Measurements from ENCODE around the gene CADM1.

The CADM1 gene

DNA sequence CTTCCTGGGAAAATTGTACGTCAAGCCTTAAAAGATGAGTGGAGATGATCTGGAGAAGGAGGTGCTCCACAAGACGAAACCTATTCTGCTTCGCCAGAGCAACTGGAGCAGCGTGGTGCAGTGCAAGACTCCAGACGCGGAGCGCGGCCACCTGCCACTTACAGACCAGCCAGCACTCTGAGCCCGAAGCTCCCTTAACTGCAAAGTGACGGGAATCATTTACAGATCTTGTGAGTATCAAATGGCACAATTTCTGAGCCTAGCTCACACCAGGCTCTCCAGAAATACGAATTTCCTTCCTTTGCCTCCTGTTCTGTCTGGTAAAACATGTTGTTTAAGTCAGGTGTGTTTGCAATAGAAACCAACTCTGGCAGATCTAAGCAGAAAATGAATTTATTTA lies 369.3 kb downstream of the CADM1 start:
- DNase-seq: no peak

DNA sequence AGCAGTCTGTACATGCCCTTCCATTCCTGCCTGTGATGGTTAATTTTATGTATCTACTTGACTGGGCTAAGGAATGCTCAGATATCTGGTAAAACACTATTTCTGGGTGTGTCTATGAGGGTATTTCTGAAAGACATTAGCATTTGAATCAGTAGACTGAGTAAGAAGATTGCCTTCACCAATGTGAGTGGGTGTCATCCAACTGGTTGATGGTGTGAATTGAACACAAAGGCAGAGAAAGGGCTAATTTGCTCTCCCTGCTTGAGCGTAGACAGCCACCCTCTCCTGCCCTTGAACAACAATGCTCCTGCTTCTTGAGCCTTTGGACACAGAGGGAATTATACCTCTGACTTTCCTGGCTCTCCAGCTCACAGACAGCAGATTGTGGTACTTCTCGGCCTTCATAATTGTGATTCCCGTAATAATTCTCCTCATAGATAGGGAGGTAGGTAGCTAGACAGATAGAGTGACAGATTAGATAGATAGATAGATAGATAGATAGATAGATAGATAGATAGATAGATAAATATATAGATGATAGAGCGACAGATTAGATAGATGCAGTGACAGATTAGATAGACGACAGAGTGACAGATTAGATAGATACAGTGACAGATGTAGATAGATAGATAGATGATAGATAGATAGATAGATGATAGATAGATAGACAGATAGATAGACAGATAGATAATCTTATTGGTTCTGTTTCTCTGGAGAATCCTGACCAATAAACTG lies 370.6 kb downstream of the CADM1 start:
- no peak for DNase-seq

DNA sequence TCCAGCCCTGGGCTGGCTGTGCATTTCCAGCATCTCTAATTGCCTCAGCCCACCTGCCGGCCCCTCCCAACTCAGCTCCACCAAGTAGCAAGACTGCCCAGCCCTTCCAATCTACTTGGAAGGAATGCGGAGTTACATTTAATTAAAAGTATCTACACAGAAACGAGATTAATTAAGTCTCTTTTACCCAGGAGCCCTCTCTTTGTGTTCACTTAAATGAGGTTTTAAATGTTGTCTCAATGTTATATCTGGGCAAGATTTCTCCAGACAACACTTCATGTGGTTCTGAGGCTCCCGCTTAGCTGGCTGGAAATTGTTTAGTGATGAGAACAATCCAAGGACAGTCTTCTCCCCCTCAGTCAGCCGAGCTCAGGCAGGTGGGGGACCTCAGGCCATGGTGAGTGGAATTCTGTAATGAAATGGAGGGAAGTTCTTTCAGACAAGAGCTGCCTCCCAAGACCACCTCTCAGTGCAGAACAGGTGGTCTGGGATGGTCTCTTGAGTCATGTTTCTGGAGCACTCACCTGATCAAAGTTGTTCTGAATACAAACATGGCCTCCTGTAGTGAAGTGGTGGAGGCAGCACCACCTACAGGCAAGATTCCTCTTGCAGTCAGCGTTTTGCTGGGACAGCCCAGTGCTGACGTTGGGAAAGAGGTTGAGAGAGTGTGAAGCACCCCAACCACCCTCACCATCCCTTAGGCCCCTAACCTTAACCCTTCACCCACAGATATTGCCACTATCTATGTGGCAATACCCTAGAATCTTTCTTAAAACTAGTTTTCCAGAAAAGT lies 371.6 kb downstream of the CADM1 start:
- DNase-seq: no peak

DNA sequence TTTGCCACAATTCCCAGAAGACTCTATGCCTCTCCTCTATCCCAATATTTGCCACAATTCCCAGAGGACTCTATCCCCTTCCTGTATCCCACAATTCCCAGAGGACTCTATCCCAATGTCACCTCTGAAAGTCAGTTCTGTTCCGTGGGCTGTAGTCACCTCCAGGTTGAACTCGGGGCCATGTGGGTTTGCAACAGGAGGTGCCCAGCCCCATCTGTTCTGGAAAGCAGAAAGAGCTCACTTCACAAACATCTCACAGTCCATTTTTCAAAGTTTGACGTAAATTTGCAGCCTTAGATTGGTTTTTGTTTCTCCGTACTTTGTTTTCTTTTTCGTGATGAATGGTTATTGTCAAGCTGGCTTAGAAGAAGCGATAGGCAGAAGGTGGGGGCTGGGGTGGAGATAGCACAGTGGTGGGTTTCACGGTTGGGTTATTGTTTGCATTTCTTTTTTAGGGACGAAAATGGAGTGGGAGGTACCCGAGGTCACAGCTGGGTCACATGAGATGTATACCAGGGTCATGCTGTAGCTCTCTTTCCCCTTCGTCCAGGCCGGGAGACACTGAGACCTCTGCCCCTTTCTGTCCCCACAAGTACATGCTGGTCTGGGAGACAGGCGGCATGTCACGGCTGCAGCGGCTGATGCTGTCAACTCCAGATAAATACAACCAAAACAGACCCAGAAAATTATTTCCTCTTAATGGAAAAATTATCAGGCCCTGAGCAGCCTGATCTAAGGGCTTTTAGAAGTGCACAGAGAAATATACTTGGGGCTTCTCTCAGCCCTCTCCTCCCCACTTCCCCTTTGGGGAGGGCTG lies 374.5 kb downstream of the CADM1 start:
- no peak for DNase-seq

DNA sequence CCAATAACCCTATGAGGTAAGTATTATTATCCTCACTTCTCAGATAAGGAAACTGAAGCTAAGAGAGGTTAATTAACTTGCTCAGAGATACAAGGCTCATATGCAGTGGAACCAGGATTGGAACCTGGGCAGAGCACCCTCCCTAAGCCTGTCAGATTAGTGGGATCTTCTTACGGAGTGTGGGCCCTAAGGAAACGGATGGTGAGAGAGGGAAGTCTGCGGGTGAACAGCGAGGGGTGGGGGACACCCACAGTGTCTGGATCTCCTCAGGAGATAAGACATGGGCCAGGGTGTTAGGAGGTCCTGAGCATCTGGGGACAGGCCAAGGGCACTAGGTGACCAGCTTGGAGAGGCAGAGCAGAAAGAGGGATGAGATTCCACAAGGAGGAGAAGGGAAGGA lies 376.0 kb downstream of the CADM1 start:
- no peak for DNase-seq

DNA sequence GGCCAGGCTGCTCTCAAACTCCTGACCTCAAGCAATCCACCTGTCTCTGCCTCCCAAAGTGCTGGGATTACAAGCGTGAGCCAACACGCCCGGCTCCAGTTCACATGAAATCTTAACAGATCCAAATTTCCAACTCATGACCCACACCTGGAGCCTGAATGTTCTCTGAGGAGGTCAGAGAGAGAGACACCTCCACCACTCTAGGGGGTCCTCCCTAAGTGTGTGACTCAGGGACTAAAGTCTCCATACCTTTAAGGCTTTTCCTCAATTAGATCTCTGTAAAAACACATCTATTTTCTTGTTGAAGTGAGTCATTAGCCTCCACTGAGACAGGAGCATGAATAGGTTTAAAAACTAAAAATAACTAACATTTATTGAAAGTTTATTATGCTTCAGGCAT lies 376.4 kb downstream of the CADM1 start:
- DNase-seq: no peak

DNA sequence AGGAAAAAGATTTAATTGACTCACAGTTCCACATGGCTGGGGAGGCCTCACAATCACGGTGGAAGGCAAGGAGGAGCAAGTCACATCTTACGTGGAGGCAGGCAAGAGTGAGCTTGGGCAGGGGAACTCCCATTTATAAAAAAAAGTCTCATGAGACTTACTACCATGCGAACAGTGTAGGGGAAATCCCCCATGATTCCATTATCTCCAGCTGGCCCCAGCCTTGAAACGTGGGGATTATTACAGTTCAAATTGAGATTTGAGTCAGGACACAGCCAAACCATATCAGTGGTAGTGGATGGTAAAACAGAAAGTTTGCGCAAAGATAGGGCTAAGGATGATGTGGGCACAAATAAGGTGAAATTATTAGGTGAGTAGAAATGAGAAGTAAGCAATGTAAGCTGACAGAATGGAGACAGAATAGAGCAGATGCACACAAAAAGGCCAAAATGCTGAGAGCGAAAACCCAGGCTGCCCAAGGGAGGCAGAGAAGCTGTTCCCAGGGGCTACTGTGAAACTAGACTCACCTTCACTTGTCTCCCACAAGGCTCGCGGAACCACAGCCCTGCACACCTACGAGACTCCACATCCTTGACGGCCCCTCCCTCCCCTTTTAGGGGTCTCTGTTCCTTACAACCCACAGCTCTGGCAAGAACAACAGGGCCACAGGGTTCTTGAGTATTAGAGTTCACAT lies 377.6 kb downstream of the CADM1 start:
- no peak for DNase-seq

DNA sequence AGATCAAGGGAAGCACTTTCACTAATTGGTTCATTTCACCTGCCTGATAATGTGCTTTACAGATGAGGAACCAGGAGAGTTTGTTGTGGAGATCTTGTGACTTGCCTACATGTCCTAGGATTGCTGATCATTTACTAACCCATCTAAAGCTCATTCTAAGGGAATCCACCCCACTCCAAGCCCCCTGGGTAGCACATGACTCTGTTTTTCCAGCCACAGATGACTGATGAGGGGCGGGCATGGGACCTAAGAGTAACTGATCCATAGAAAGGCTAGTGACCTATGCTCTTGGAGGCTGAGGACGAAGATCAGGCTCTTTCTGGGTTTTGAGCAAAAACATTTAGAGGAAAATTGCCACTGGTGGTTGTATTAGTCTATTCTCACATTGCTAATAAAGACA lies 378.1 kb downstream of the CADM1 start:
- DNase-seq: no peak

DNA sequence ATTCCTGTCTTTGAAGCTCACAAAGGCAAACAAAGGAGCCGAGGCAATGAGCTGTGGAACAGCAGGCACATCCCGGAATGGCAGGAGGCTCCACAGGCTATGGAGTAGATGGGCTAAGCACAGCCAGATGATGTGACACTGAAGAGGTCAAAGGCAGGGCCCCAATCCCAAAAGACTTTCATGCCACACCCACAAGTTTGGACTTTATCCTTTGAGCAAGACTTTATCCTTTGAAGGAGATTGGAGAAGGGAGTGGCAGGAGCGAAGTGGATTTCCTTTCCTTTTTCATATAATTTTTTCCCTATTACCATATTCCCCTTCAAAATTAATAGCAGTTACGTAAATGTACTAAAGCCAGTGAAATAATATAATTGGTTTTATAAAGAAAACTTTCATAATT lies 379.4 kb downstream of the CADM1 start:
- no peak for DNase-seq

DNA sequence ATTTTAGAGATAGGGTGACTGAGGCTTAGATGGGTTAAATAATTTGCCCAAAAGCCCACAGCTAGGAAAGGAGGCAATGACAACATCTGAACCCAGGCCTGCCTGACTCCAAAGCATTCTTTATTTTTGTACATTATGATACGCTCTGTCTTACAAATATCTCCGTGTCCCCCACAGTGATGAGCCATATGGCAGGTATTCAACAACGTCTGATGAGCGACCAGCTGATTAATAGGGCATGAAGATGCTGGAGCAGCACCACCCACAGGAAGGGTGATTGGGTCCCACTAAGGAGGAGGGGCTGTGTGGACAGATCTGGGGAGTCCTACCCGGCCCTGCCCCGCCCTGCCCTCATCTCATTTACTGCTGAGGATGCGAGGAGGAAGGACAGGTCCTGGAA lies 380.6 kb downstream of the CADM1 start:
- DNase-seq: no peak

DNA sequence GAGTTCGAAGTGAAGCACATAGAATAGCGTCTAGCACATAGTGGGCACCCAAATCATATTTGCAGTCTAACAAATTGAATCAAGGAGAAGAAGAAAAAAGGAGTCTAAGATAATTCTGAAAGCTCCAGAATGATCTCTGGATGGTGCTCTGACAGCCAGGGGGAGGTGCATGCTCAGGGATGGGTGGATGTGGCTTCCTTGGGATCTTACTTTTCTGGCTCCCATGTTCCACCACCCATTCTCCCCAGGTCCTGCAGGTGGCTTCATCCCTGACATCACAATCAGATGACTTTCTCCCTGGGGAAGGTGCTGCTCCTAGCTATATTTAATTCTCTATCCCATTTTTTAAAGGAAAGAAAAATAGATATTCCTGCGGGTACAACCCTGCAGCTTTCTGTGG lies 381.9 kb downstream of the CADM1 start:
- DNase-seq: no peak
